ENCODE results near the gene TXNDC11.

GRCh38 chr16:11781773-11782172 is 39.1 kb upstream of the TXNDC11 start:
- peak; percentile 65; the same call in 1 of the 2 replicates for TF ChIP-seq POLR2AphosphoS5 (IDR thresholded peaks at IDR 0.05; ENCODE audit: low read length)
- TF ChIP-seq MAX (IDR thresholded peaks at IDR 0.05; ENCODE audit: low read depth, low read length) = no peak
